HL-60 (cell line): ENCODE results near the gene HOXB13.

Experiments used
- CTCF ChIP-seq: IDR thresholded peaks from one replicate; pipeline ENCODE4 v1.5.1; 2011; ENCODE audit warnings: low read length, control low read depth, inconsistent platforms; ENCODE audit not compliant: insufficient read depth
- GABPA ChIP-seq: IDR thresholded peaks from 2 replicates; pipeline ENCODE4 v1.6.1; 2012; ENCODE audit warnings: low read depth
- POLR2AphosphoS5 ChIP-seq: IDR thresholded peaks from 2 replicates; pipeline ENCODE4 v1.6.1; 2012; ENCODE audit warnings: low read depth
- SPI1 ChIP-seq: IDR thresholded peaks from 2 replicates; pipeline ENCODE4 v1.6.1; 2012; ENCODE audit warnings: low read depth, mild to moderate bottlenecking, borderline replicate concordance
- TF ChIP-seq, protein P1 (sequence below): IDR thresholded peaks from 2 replicates; pipeline ENCODE4 v1.6.1; 2012; ENCODE audit warnings: low read depth; ENCODE audit not compliant: insufficient replicate concordance

DNA sequence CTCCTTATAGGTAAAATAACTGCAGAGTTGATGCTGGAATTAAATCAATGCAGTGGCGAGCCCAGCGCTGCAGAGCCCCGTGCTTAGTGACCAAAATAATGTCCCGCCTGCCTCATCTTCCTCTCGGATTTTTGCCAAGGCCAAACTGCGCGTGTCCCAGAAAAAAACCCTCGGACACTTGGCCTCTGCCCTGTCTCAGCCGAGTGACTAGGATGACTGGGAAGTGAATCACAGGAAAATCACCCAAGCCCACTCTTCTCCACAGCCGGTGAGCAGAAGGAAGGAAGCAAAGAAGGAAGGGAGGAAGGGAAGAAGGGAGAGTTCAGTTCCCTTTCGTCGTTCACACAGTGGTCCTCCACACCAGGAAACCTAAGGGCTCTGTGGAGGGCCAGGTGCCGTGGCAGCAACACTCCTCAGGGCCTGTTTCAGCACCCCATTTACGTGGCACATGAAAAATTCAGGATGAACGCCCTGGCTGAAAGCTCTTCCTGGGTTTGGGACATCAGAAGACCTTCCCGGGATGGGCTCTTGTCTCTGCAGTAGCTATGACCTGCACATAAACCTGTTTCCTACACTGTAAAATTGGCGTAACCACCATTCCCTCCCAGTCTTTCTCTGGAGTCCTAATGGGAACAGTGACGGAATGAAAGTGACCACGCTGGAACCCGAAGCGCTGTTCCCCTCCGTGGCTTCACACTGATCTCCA lies 25.4 kb upstream of the HOXB13 start:
- no peak for TF ChIP-seq POLR2AphosphoS5
- TF ChIP-seq CTCF: no peak
- TF ChIP-seq, protein P1, sequence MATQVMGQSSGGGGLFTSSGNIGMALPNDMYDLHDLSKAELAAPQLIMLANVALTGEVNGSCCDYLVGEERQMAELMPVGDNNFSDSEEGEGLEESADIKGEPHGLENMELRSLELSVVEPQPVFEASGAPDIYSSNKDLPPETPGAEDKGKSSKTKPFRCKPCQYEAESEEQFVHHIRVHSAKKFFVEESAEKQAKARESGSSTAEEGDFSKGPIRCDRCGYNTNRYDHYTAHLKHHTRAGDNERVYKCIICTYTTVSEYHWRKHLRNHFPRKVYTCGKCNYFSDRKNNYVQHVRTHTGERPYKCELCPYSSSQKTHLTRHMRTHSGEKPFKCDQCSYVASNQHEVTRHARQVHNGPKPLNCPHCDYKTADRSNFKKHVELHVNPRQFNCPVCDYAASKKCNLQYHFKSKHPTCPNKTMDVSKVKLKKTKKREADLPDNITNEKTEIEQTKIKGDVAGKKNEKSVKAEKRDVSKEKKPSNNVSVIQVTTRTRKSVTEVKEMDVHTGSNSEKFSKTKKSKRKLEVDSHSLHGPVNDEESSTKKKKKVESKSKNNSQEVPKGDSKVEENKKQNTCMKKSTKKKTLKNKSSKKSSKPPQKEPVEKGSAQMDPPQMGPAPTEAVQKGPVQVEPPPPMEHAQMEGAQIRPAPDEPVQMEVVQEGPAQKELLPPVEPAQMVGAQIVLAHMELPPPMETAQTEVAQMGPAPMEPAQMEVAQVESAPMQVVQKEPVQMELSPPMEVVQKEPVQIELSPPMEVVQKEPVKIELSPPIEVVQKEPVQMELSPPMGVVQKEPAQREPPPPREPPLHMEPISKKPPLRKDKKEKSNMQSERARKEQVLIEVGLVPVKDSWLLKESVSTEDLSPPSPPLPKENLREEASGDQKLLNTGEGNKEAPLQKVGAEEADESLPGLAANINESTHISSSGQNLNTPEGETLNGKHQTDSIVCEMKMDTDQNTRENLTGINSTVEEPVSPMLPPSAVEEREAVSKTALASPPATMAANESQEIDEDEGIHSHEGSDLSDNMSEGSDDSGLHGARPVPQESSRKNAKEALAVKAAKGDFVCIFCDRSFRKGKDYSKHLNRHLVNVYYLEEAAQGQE: no peak
- no peak for TF ChIP-seq SPI1
- no peak for TF ChIP-seq GABPA
